ENCODE measurements around the gene SSRP1.

Gene SSRP1

DNA sequence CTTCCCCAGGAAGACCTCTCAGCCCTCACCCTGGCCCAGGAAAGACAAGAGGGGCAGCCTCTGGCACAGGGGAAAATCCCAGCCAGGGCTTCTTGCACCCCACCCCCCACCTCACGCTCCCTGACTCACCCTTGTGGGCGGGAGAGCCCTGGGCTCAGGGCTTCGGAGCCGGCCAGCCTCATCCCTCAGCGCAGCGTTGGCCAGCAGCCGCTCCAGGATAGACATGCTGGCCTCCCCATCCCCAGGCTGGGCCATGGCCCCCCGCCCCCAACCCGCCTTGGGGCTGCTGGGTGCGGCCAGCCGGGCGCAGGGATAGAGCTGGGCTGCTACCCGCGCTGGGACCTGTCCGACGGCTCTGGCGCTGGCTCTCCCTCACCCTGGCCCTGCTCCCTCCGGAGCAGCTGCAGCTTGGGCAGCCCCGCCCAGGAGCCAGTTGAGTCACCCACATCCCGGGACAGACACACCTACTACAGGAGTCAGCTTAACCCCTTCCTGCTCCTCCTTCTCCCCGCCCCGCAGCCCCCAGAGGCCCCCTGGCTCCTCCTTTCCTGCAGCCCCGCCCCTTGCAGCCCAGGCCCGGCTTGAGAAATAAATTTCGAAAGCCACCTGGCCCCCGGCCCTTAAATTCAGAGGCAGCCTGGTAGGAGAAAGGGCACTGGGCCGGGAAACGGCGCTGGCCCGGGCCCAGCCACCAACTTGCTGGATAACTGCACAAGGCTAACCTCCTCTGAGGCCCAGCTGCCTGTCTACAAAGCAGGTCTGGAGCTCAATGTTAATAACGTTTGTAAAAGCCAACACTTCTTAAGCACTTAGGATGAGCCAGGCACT, 24.4 kb downstream of the SSRP1 start:
- TF ChIP-seq, protein P1, sequence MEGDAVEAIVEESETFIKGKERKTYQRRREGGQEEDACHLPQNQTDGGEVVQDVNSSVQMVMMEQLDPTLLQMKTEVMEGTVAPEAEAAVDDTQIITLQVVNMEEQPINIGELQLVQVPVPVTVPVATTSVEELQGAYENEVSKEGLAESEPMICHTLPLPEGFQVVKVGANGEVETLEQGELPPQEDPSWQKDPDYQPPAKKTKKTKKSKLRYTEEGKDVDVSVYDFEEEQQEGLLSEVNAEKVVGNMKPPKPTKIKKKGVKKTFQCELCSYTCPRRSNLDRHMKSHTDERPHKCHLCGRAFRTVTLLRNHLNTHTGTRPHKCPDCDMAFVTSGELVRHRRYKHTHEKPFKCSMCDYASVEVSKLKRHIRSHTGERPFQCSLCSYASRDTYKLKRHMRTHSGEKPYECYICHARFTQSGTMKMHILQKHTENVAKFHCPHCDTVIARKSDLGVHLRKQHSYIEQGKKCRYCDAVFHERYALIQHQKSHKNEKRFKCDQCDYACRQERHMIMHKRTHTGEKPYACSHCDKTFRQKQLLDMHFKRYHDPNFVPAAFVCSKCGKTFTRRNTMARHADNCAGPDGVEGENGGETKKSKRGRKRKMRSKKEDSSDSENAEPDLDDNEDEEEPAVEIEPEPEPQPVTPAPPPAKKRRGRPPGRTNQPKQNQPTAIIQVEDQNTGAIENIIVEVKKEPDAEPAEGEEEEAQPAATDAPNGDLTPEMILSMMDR (IDR thresholded peaks at IDR 0.05; ENCODE audit: insufficient read depth, low read length, poor library complexity, severe bottlenecking): no peak
- H3K4me3 ChIP-seq (replicated peaks; ENCODE audit: low read depth, low read length): peak overlapping the region; percentile 31
- no peaks in the 10 kb centered on the region for H3K36me3 ChIP-seq (ENCODE audit: control insufficient read depth, insufficient read depth, low read length)
- no peaks in the 10 kb centered on the region for H3K27me3 ChIP-seq (replicated peaks; ENCODE audit: control insufficient read depth, insufficient read depth, low read length)
- peak; percentile 67 for DNase-seq (ENCODE audit: extremely low read depth, insufficient read length)

DNA sequence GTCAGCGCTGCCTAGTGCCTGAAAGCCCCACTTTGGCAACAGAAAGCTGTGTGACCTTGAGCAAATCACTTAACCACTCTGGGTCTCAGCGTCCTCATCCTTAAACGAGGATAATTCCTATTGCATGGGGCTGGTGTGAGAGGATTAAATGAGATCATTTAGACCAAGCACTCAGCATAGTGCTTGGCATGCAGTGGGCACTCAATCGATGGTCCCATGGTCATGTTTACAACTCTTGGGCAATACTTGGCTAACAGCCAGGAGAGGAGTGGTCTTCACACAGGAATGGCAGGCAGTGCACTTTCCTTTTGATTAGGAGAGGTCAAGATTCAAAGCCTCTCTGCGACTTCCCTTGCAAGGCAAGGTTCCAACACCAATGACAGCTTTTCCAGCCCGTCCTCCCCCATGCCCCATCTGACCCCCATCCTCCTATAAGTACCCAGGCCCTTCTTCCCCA, 25.0 kb downstream of the SSRP1 start:
- TF ChIP-seq, protein P1 (IDR thresholded peaks at IDR 0.05; ENCODE audit: insufficient read depth, low read length, poor library complexity, severe bottlenecking): no peak
- H3K27me3 ChIP-seq (replicated peaks; ENCODE audit: control insufficient read depth, insufficient read depth, low read length): no peaks in the 10 kb centered on the region
- DNase-seq (ENCODE audit: extremely low read depth, insufficient read length): no peak
- H3K4me3 ChIP-seq (replicated peaks; ENCODE audit: low read depth, low read length): no peak overlapping the region
- H3K36me3 ChIP-seq (ENCODE audit: control insufficient read depth, insufficient read depth, low read length): no peaks in the 10 kb centered on the region

DNA sequence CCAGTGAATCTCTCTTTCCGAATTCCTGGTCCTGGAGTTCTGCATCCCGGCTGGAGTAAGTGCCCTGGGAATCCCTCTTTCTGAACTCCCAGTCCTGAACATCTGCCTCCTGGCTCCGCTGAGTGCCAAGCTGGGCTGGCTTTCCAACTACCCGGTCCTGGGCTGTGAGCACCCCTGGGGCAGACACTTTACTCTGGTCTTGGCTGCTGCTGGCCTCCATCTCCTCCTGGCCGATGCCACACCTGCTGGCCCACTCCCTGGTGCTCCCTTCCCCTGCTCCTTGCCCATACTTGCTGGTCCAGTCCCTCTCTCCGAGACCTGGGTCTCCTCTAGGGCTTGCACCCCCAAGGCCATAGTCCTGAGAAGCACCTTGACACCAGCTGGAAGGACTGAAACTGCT, 25.6 kb downstream of the SSRP1 start:
- TF ChIP-seq, protein P1 (IDR thresholded peaks at IDR 0.05; ENCODE audit: insufficient read depth, low read length, poor library complexity, severe bottlenecking): no peak
- H3K36me3 ChIP-seq (ENCODE audit: control insufficient read depth, insufficient read depth, low read length): no peaks in the 10 kb centered on the region
- no peaks in the 10 kb centered on the region for H3K27me3 ChIP-seq (replicated peaks; ENCODE audit: control insufficient read depth, insufficient read depth, low read length)
- no peak for DNase-seq (ENCODE audit: extremely low read depth, insufficient read length)
- no peak overlapping the region for H3K4me3 ChIP-seq (replicated peaks; ENCODE audit: low read depth, low read length)

DNA sequence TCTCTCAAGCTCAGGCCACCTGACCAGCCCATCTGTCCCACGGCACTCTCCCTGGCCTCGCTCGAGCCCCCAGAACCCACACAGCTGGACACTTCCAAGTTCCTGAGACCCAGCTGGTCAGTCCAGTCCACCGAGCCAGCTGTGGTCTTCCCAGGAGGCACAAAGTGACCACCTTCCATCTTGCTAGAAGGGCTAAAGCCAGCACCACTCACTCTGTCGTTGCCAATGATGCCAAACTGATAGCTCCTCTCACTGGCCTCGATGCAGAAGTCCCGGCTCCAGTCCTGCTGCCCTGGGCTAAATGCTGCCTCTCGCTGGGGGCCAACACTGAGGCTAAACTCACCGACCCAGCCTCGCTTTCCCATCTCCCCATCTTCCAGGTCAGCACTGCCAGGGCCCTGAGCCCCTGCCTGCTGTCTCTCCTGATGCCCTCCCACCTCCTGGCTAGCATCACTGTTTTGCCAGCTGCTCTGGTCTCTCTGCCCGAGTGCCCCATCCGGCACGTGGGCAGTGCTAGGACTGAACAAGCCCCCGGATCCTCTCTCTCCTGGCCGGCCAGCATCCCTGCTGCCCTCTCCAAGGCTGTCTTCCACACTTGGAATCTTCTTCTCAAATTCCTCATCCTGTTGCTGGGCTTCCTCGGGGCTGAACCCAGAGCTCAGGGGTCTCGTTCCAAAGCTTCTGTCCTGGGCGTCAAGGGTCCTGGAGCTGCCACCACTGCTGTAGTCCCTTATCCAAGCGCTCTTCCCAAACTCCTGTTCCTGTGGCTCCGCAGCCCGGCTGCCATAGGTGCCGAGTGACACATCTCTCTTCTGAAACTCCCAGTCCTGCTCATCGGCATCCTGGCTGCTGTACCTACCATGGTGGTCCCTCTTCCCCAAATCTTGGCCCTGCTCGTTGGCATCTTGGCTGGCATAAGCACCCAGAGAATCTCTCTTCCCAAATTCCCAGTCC, 26.3 kb downstream of the SSRP1 start:
- Histone ChIP-seq H3K4me3 (replicated peaks; ENCODE audit: low read depth, low read length) (no peak overlapping the region), H3K27me3 (replicated peaks; ENCODE audit: control insufficient read depth, insufficient read depth, low read length) (no peaks in the 10 kb centered on the region), H3K36me3 (ENCODE audit: control insufficient read depth, insufficient read depth, low read length) (no peaks in the 10 kb centered on the region)
- TF ChIP-seq, protein P1 (IDR thresholded peaks at IDR 0.05; ENCODE audit: insufficient read depth, low read length, poor library complexity, severe bottlenecking): no peak
- DNase-seq (ENCODE audit: extremely low read depth, insufficient read length): no peak

DNA sequence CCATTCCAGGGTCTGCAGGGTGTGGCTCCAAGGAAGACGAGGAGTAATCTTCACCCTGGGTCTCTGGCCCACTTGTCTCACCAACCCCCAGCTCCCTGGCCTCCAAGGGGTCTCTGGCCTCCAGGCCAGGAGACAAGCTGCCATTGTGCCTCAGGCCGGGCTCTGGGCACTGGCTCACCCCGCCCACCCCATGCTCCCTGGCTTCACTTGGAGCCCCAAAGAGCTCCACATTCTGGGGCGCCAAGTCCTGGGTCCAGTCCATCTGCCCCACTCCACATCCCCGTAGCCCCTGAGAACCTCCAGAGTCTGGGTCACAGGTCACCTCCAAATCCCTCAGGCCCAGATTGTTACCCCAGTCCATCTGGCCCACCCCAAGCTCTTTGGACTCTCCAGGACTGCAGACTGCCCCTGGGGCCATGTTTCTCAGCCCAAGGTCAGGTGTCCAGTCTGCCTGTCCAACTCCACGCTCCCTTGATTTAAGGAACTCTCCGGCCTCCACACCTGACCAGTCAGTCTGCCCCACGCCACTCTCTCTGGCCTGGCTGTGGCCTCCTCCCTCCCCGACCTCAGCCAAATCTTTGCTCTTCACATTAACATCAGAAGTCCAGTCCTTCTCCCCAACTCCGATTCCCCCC, 27.1 kb downstream of the SSRP1 start:
- DNase-seq (ENCODE audit: extremely low read depth, insufficient read length): no peak
- no peaks in the 10 kb centered on the region for H3K36me3 ChIP-seq (ENCODE audit: control insufficient read depth, insufficient read depth, low read length)
- H3K4me3 ChIP-seq (replicated peaks; ENCODE audit: low read depth, low read length): no peak overlapping the region
- no peaks in the 10 kb centered on the region for H3K27me3 ChIP-seq (replicated peaks; ENCODE audit: control insufficient read depth, insufficient read depth, low read length)
- TF ChIP-seq, protein P1 (IDR thresholded peaks at IDR 0.05; ENCODE audit: insufficient read depth, low read length, poor library complexity, severe bottlenecking): no peak
